ENCODE data around the gene GJA5. TPM values are rescaled to one million over a fixed set of nuclear protein-coding genes. Genes with fewer than 3 reads are reported as not detected.

Gene GJA5
- total RNA-seq, result not detected

DNA sequence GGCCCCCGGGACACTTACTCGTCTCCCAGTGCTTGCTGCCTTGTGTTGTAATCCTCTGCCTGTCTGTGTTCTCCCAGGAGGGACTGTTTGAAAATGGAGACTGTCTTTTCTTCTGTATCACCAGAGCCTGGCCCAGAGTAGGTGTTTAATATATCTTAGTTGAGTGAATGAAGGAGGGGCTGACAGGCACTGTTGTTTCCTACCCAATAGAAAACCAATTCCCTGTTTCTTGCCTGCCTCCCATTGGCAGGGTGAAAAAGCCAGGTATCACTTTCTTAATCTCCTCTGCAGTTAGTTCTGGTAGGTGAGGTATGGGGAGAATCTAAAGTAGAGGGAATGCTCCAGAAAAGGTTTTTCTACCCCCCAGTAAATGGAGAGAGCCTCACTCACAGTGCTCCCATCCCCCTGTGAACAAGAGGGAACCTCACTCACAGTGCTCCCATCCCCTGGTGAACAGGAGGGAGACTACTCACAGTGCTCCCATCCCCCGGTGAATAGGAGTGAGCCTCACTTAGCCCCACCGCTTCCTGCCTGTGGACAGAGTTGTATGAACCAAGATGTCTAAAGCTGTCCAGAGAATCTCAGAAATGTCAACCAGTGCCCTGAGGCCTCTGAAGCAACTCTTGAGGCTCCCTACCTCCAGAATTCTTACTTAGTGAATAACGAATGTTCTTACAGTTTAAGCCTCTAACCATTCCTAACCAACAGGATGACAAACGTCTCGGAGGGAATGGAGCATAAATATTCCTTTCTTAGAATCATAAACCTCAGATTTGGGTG is at the start of gene GJA5:
Gene GJA5, minus strand, starts transcription at position 122 of the 780 bp plus-strand sequence. CDS start 1,364 bp downstream, outside the sequence.
- H3K27me3 Mint-ChIP-seq, result no peaks in the 10 kb centered on the region
- no peaks in the 10 kb centered on the region for H3K9me3 Mint-ChIP-seq

DNA sequence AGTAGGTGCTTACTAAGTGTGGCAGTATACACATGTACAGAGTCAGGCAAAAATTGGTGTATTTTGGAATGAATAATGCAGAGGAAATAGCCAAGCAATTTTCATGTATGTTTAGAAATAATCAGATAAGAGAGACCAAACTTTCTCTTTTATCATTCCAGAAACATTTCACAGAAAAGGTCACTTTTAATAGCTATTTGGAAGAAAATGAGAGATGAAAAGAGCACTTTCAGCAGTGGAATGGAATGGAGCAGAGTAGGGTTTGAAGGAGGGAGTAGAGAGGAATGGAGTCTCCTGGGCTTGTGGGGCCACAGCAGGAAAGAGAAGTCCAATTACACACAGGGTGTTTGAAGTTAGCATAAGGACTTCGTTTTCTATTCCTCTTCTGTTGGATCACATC is 48.8 kb upstream of the GJA5 start:
- H3K4me3 Mint-ChIP-seq, result no peak overlapping the region
- peaks cover 4% of the 10 kb centered on the region for H3K4me1 Mint-ChIP-seq
- H3K36me3 Mint-ChIP-seq (ENCODE audit: low read depth), result no peaks in the 10 kb centered on the region
- H3K27me3 Mint-ChIP-seq, result no peaks in the 10 kb centered on the region
- H3K9me3 Mint-ChIP-seq, result no peaks in the 10 kb centered on the region
- H3K27ac Mint-ChIP-seq, result no peak overlapping the region
- no peak for ATAC-seq (replicated peaks)

More for the DNA sequence above, at the start of gene GJA5:
- peaks cover 21% of the 10 kb centered on the region for H3K4me1 Mint-ChIP-seq
- ATAC-seq (replicated peaks), result no peak
- no peak within 1 kb of the TSS for H3K27ac Mint-ChIP-seq
- no peaks in the 10 kb centered on the region for H3K36me3 Mint-ChIP-seq (ENCODE audit: low read depth)
- H3K4me3 Mint-ChIP-seq, result no peak within 1 kb of the TSS

- Mint-ChIP-seq H3K4me3 (no peak overlapping the region), H3K27me3 (no peaks in the 10 kb centered on the region), H3K4me1 (peaks cover 4% of the 10 kb centered on the region), H3K27ac (no peak overlapping the region), H3K9me3 (no peaks in the 10 kb centered on the region), H3K36me3 (ENCODE audit: low read depth) (no peaks in the 10 kb centered on the region)
- no peak for ATAC-seq (replicated peaks)
Measured at GRCh38 chr1:147808025-147808424, 47.6 kb upstream of the GJA5 start.

- H3K27ac Mint-ChIP-seq, result no peak overlapping the region
- ATAC-seq (replicated peaks), result no peak
- no peak overlapping the region for H3K4me3 Mint-ChIP-seq
Measured at GRCh38 chr1:147807405-147807804, 47.0 kb upstream of the GJA5 start.

DNA sequence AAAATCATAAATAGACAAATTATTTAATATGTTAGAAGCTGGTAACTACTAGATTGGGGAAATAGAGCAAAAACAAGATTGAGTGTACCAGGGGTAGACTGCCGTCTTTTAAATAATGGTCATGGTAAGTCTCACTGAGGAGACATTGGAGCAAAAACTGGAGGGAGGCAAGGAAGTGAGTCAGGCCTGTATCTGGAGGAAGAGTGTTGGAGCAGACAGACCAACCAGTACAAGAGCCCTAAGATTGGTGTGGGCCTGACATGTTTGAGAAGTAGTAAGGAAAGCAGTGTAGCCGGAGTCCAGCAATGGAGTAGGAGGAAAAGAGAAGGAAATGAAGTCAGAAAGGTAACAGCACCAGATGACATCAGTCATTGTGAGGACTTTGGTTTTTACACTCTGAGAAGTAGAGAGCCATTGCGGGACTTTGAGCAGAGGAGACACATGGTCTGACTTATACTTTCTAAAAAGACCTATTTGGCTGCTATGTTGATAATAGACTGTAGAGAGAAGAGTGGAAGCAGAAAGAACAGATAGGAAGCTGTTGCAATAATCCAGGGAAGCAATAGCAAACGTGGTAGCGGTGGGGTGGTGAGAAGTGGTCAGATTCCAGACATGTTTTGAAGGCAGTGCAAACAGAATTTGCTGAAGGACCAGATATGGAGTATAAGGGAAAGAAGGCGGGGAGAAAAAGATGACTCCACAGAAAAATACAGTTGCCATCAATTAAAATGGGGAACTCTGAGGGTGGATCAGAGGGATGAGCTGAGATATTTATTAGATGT is 44.7 kb upstream of the GJA5 start:
- Mint-ChIP-seq H3K36me3 (ENCODE audit: low read depth) (no peaks in the 10 kb centered on the region), H3K27ac (no peak overlapping the region), H3K4me3 (no peak overlapping the region), H3K4me1 (no peaks in the 10 kb centered on the region), H3K27me3 (peaks cover 3% of the 10 kb centered on the region), H3K9me3 (no peaks in the 10 kb centered on the region)
- no peak for ATAC-seq (replicated peaks)

More at GRCh38 chr1:147807405-147807804, 47.0 kb upstream of the GJA5 start:
- H3K4me1 Mint-ChIP-seq, result peaks cover under 1% of the 10 kb centered on the region
- no peaks in the 10 kb centered on the region for H3K36me3 Mint-ChIP-seq (ENCODE audit: low read depth)
- H3K27me3 Mint-ChIP-seq, result no peaks in the 10 kb centered on the region
- no peaks in the 10 kb centered on the region for H3K9me3 Mint-ChIP-seq

DNA sequence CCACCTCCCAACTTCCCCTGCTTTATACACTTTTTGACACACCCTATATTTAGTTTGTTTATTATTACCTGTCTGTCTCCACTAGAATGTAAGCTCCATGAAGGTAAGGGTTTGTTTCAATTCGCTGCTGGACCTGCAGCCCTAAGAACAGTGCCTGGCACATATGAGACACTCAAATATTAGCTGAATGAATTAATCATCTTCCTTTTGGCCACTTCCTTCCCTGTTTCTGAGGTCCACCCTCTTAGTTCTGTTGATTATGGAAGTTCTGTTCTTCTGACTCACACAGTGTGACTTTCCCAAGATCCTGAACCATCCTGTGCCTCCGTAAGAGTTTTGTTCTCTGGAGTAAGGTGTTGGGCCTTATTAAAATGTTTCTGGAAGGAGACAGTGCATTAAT is 40.4 kb upstream of the GJA5 start:
- Mint-ChIP-seq H3K9me3 (no peaks in the 10 kb centered on the region), H3K4me3 (no peak overlapping the region), H3K36me3 (ENCODE audit: low read depth) (no peaks in the 10 kb centered on the region), H3K27me3 (peaks cover 3% of the 10 kb centered on the region), H3K4me1 (no peaks in the 10 kb centered on the region), H3K27ac (no peak overlapping the region)
- no peak for ATAC-seq (replicated peaks)

DNA sequence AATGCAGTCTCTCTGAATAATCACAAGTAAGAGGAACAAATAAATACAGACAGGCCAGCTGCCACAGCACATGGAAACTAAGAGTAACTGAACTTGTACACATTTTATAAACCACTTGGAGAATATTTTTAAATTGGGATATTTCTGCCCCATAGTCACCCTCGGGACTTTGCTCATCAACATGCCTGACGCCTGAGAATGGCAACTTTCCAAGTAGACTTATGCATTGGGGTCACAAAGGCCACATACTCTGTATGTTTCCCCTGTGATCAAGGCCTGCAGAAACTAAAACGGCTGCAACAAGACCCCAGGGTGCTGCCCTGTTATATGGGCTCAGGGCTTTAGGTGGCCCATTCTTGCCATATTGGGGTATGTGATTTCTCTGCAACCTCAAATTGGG is 38.3 kb upstream of the GJA5 start:
- ATAC-seq (replicated peaks), result no peak
- Mint-ChIP-seq H3K36me3 (ENCODE audit: low read depth) (no peaks in the 10 kb centered on the region), H3K4me1 (no peaks in the 10 kb centered on the region), H3K27ac (no peak overlapping the region), H3K9me3 (no peaks in the 10 kb centered on the region), H3K27me3 (peaks cover 3% of the 10 kb centered on the region), H3K4me3 (no peak overlapping the region)

DNA sequence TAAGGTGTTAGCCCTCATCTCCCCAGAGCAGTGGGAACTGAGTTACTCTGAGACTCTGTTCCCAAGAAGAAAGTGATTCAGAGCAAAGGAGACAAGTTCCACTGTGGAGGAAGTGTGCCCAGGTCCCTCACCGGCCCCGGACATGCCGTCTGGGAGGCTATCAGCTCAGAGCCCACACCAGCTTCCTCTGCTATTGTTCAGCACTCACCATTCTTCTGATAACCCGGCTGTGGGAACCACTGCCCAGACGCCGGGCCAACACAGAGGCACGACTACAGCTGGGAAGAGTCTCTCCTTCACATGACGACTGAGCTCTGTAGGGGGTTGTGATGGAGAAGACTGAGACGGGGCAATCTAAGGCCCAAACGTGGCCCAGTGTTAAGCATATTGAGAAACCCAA is 34.2 kb upstream of the GJA5 start:
- Mint-ChIP-seq H3K4me3 (no peak overlapping the region), H3K36me3 (ENCODE audit: low read depth) (no peaks in the 10 kb centered on the region), H3K27ac (no peak overlapping the region), H3K27me3 (no peaks in the 10 kb centered on the region), H3K9me3 (no peaks in the 10 kb centered on the region), H3K4me1 (no peaks in the 10 kb centered on the region)
- no peak for ATAC-seq (replicated peaks)

DNA sequence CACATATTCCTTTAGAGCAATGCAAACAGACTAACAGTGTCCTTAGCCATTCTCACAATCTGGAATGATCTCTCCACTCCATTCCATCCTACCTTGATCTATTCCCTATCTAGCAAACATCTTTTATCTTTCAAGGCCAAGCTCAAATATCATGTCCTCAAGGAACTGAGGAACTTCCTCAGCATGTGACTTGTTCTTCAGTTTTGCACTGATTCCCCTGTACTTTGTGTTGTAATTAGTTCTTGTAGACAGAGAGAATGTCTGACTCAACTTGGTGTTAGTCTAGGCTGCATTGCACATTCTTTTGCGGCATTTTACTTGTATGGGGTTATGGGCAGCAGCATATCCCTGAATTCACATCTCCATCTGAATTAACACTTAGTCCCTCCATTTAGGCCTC is 31.5 kb upstream of the GJA5 start:
- Mint-ChIP-seq H3K9me3 (no peaks in the 10 kb centered on the region), H3K27me3 (peaks cover 6% of the 10 kb centered on the region), H3K27ac (no peak overlapping the region), H3K4me1 (no peaks in the 10 kb centered on the region), H3K4me3 (no peak overlapping the region), H3K36me3 (ENCODE audit: low read depth) (no peaks in the 10 kb centered on the region)
- no peak for ATAC-seq (replicated peaks)

- peaks cover 11% of the 10 kb centered on the region for H3K27me3 Mint-ChIP-seq
- no peaks in the 10 kb centered on the region for H3K36me3 Mint-ChIP-seq (ENCODE audit: low read depth)
- no peaks in the 10 kb centered on the region for H3K9me3 Mint-ChIP-seq
- no peak for ATAC-seq (replicated peaks)
- H3K4me1 Mint-ChIP-seq, result no peaks in the 10 kb centered on the region
- H3K27ac Mint-ChIP-seq, result no peak overlapping the region
- H3K4me3 Mint-ChIP-seq, result no peak overlapping the region
Measured at GRCh38 chr1:147787765-147788164, 27.4 kb upstream of the GJA5 start.

DNA sequence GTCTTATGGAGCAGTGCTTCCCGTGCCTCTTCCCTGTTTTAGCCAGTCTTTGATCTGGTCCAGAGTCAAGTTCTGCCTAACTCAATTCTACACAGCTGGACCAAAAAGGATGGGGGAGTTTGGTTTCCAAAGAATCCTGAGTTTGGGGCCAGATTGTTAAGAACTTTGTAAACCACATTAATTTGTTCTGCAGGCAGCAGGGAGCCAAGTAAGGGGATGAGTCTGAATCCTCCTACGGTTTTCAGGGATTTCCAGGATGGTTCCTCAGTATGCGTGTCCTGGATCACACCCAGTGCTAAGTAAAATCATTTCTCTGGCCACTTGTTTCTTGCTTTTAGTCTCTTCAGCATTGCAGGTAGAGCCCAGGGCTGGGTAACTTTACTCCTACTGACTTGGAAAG is 26.1 kb upstream of the GJA5 start:
- Mint-ChIP-seq H3K27ac (no peak overlapping the region), H3K4me1 (no peaks in the 10 kb centered on the region), H3K9me3 (no peaks in the 10 kb centered on the region), H3K27me3 (peaks cover 11% of the 10 kb centered on the region), H3K4me3 (no peak overlapping the region), H3K36me3 (ENCODE audit: low read depth) (no peaks in the 10 kb centered on the region)
- no peak for ATAC-seq (replicated peaks)

DNA sequence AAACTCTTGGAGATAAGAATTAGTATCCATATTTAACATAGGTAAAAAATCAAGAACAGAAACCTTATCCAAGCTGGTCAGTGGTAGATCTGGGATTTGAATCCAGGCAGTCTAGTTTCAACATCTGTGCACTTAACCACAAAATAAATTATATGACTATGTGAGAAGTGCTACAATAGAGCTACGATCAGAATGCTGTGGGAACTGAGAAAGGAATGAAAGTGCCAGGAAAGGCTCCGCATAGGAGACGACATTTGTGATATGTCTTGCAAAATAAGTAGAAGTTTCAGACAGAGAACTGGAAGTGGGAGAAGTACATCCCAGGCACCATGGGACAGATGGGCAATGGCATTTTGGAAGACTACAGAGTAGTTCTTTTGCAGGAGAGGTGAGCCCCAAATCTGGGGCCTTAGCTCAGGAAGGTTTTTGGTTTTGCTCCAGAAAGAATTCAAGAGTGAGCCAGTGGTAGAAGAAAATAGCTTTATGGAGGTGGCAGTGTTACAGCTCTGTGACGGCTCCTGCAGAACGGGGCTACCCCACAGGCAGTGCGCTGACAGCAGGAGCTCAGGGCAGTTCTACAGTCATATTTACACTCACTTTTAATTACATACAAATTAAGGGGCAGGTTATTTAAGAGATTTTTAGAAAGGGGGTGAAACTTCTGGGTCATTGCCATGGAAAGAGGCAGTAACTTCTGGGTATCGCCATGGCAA is 25.5 kb upstream of the GJA5 start:
- H3K27me3 Mint-ChIP-seq, result peaks cover 11% of the 10 kb centered on the region
- no peak overlapping the region for H3K4me3 Mint-ChIP-seq
- no peak overlapping the region for H3K27ac Mint-ChIP-seq
- no peaks in the 10 kb centered on the region for H3K4me1 Mint-ChIP-seq
- no peaks in the 10 kb centered on the region for H3K36me3 Mint-ChIP-seq (ENCODE audit: low read depth)
- no peaks in the 10 kb centered on the region for H3K9me3 Mint-ChIP-seq
- ATAC-seq (replicated peaks), result no peak

DNA sequence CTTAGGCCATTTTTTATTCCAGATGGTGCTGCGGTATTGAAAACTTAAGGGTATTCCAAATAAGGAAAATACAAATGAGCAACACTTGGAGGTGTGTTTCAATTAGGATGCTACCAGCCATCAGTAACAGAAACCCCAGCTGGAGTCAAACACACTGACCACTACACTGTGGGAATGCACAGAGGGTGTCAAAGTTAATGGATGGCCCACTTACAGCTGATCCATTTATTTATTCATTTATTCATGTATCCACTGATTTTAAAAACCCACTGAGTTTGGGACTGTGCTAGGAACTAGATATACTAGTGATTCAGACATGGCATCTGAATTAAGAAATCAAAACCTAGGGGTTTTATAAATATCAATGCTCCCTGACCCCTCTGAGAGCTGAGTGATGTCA is 24.5 kb upstream of the GJA5 start:
- Mint-ChIP-seq H3K27ac (no peak overlapping the region), H3K9me3 (no peaks in the 10 kb centered on the region), H3K4me3 (no peak overlapping the region), H3K36me3 (ENCODE audit: low read depth) (no peaks in the 10 kb centered on the region), H3K27me3 (peaks cover 15% of the 10 kb centered on the region), H3K4me1 (no peaks in the 10 kb centered on the region)
- no peak for ATAC-seq (replicated peaks)

DNA sequence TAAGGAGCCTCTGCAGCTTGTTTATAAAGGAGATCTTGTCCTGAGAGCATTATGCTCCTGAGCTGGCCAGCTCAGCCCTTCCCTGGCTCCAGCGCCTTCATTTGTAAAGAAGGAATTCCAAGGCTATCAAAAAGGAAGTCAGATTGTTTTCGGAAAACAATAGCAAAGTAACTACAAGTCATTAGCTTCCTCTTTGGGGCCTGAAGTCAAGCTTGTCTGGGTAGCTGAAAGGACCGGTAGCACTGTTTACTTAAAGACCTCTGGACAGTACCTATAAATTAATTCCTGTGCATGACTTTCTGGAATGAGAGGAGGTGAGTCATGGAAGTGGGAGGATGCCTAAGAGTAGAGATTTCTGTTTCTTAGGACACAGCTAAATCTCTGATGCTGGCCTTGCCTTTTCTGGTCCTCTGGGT is 20.7 kb upstream of the GJA5 start:
- Mint-ChIP-seq H3K36me3 (ENCODE audit: low read depth) (no peaks in the 10 kb centered on the region), H3K9me3 (no peaks in the 10 kb centered on the region), H3K27me3 (peaks cover 9% of the 10 kb centered on the region), H3K4me3 (no peak overlapping the region), H3K4me1 (no peaks in the 10 kb centered on the region), H3K27ac (no peak overlapping the region)
- no peak for ATAC-seq (replicated peaks)

- Mint-ChIP-seq H3K9me3 (no peaks in the 10 kb centered on the region), H3K4me3 (no peak overlapping the region), H3K27ac (no peak overlapping the region), H3K27me3 (peaks cover 28% of the 10 kb centered on the region), H3K36me3 (ENCODE audit: low read depth) (no peaks in the 10 kb centered on the region), H3K4me1 (no peaks in the 10 kb centered on the region)
- no peak for ATAC-seq (replicated peaks)
Measured at GRCh38 chr1:147777694-147778093, 17.3 kb upstream of the GJA5 start.

Data from activated T-helper 17 cell treated with anti-CD3 and anti-CD28 coated beads, Interleukin-2, amount 50 U/mL, for 72 hours (primary cell).